Astrocyte (in vitro differentiated cells and primary cell): Measurements from ENCODE around the gene MCOLN1. TPM values are rescaled to one million over a fixed set of nuclear protein-coding genes. Genes with fewer than 3 reads are reported as not detected.

ENCODE experiments used
- DNase-seq: peaks from one replicate; pipeline ENCODE4 v3.0.0-alpha.2; 2010; ENCODE audit warnings: low read depth
- FAIRE-seq: peaks from 2 replicates; lab custom pipeline; 2011; peaks lifted over from hg19 to GRCh38; lab: Jason Lieb, UNC
- H2AFZ ChIP-seq: 2 replicates; pipeline ENCODE4 v1.6.0; 2012; ENCODE audit warnings: low read depth, low read length, inconsistent platforms
- H3K27ac ChIP-seq: 2 replicates; pipeline ENCODE4 v1.5.1; 2011; ENCODE audit warnings: low read depth, low read length, inconsistent platforms
- H3K27me3 ChIP-seq: 2 replicates; pipeline ENCODE4 v1.6.0; 2011; ENCODE audit warnings: low read length, inconsistent platforms; ENCODE audit not compliant: insufficient read depth
- H3K36me3 ChIP-seq: 2 replicates; pipeline ENCODE4 v1.5.1; 2011; ENCODE audit warnings: low read length, inconsistent platforms; ENCODE audit not compliant: insufficient read depth
- H3K4me1 ChIP-seq: 2 replicates; pipeline ENCODE4 v1.5.1; 2011; ENCODE audit warnings: low read length, inconsistent platforms; ENCODE audit not compliant: insufficient read depth
- H3K4me2 ChIP-seq: 2 replicates; pipeline ENCODE4 v1.6.0; 2012; ENCODE audit warnings: low read length, inconsistent platforms
- H3K4me3 ChIP-seq: 2 replicates; pipeline ENCODE4 v1.5.1; 2011; ENCODE audit warnings: low read depth, mild to moderate bottlenecking, low read length, inconsistent platforms; ENCODE audit not compliant: insufficient read depth
- H3K79me2 ChIP-seq: 2 replicates; pipeline ENCODE4 v1.6.0; 2012; ENCODE audit warnings: mild to moderate bottlenecking, low read length, inconsistent platforms; ENCODE audit not compliant: insufficient read depth
- H3K9ac ChIP-seq: 2 replicates; pipeline ENCODE4 v1.6.0; 2012; ENCODE audit warnings: mild to moderate bottlenecking, low read length, inconsistent platforms
- H3K9me3 ChIP-seq: 2 replicates; pipeline ENCODE4 v1.5.1; 2012; ENCODE audit warnings: low read depth, mild to moderate bottlenecking, low read length, inconsistent platforms; ENCODE audit not compliant: insufficient read depth
- H4K20me1 ChIP-seq: 2 replicates; pipeline ENCODE4 v1.6.0; 2012; ENCODE audit warnings: low read length, inconsistent platforms; ENCODE audit not compliant: insufficient read depth
- H3K27ac Mint-ChIP-seq: one replicate; pipeline ENCODE4 v1.8.0; 2021; ENCODE audit warnings: mild to moderate bottlenecking, mixed read lengths; ENCODE audit not compliant: unreplicated experiment
- H3K27me3 Mint-ChIP-seq: one replicate; pipeline ENCODE4 v1.8.0; 2021; ENCODE audit warnings: low read depth, mixed read lengths; ENCODE audit not compliant: unreplicated experiment
- H3K36me3 Mint-ChIP-seq: one replicate; pipeline ENCODE4 v1.8.0; 2021; ENCODE audit warnings: low read depth, mixed read lengths; ENCODE audit not compliant: unreplicated experiment
- H3K4me1 Mint-ChIP-seq: one replicate; pipeline ENCODE4 v1.8.0; 2021; ENCODE audit warnings: low read depth, mixed read lengths; ENCODE audit not compliant: unreplicated experiment
- H3K4me3 Mint-ChIP-seq: one replicate; pipeline ENCODE4 v1.8.0; 2021; ENCODE audit warnings: mild to moderate bottlenecking, moderate library complexity, mixed read lengths; ENCODE audit not compliant: unreplicated experiment
- H3K9me3 Mint-ChIP-seq: one replicate; pipeline ENCODE4 v1.8.0; 2021; ENCODE audit warnings: mild to moderate bottlenecking, mixed read lengths; ENCODE audit not compliant: unreplicated experiment
- EZH2 ChIP-seq: IDR thresholded peaks from 2 replicates; pipeline ENCODE4 v1.6.1; 2012; ENCODE audit warnings: mild to moderate bottlenecking, low read length, inconsistent platforms; ENCODE audit not compliant: insufficient read depth
- total RNA-seq: library from RNA; stranded (reverse); gene quantifications from 2 replicates; pipeline ENCODE4 v1.2.1, GENCODE V29; 2021
- TF ChIP-seq, protein P1 (sequence below): IDR thresholded peaks from 2 replicates; pipeline ENCODE4 v1.5.1; 2011; ENCODE audit warnings: low read depth, mild to moderate bottlenecking, inconsistent platforms, low read length, moderate library complexity; ENCODE audit not compliant: insufficient read depth

The MCOLN1 gene
- total RNA-seq, 1 donor from 2014 or later: 26.2 TPM

GRCh38 chr19:7562646-7563393, 40.4 kb downstream of the MCOLN1 start:
- no peak overlapping the region for H3K4me3 ChIP-seq
- no peaks in the 10 kb centered on the region for H3K9me3 ChIP-seq
- no peak for FAIRE-seq
- no peak overlapping the region for H3K4me2 ChIP-seq
- H3K27me3 ChIP-seq: no peaks in the 10 kb centered on the region
- peaks cover 8% of the 10 kb centered on the region for H3K36me3 ChIP-seq
- no peak for DNase-seq
- H3K36me3 Mint-ChIP-seq: peaks cover 20% of the 10 kb centered on the region
- H3K9ac ChIP-seq: no peak overlapping the region
- no peak overlapping the region for H2AFZ ChIP-seq
- no peak overlapping the region for H3K27ac ChIP-seq
- H3K4me3 Mint-ChIP-seq: no peak overlapping the region
- no peak overlapping the region for H3K27ac Mint-ChIP-seq
- no peaks in the 10 kb centered on the region for H3K4me1 Mint-ChIP-seq
- no peaks in the 10 kb centered on the region for H3K4me1 ChIP-seq
- TF ChIP-seq EZH2: no peak
- TF ChIP-seq, protein P1, sequence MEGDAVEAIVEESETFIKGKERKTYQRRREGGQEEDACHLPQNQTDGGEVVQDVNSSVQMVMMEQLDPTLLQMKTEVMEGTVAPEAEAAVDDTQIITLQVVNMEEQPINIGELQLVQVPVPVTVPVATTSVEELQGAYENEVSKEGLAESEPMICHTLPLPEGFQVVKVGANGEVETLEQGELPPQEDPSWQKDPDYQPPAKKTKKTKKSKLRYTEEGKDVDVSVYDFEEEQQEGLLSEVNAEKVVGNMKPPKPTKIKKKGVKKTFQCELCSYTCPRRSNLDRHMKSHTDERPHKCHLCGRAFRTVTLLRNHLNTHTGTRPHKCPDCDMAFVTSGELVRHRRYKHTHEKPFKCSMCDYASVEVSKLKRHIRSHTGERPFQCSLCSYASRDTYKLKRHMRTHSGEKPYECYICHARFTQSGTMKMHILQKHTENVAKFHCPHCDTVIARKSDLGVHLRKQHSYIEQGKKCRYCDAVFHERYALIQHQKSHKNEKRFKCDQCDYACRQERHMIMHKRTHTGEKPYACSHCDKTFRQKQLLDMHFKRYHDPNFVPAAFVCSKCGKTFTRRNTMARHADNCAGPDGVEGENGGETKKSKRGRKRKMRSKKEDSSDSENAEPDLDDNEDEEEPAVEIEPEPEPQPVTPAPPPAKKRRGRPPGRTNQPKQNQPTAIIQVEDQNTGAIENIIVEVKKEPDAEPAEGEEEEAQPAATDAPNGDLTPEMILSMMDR: no peak
- H3K27me3 Mint-ChIP-seq: no peaks in the 10 kb centered on the region
- no peaks in the 10 kb centered on the region for H3K79me2 ChIP-seq
- no peaks in the 10 kb centered on the region for H3K9me3 Mint-ChIP-seq
- H4K20me1 ChIP-seq: peaks cover 10% of the 10 kb centered on the region

- H3K9ac ChIP-seq: no peak overlapping the region
- no peak for DNase-seq
- Mint-ChIP-seq H3K36me3 (peaks cover 11% of the 10 kb centered on the region), H3K4me3 (no peak overlapping the region), H3K27me3 (peaks cover 3% of the 10 kb centered on the region), H3K27ac (no peak overlapping the region), H3K4me1 (no peaks in the 10 kb centered on the region), H3K9me3 (no peaks in the 10 kb centered on the region)
- H3K79me2 ChIP-seq: no peaks in the 10 kb centered on the region
- H3K4me1 ChIP-seq: no peaks in the 10 kb centered on the region
- peaks cover 5% of the 10 kb centered on the region for H3K36me3 ChIP-seq
- TF ChIP-seq, protein P1: no peak
- TF ChIP-seq EZH2: no peak
- no peak overlapping the region for H3K27ac ChIP-seq
- no peak for FAIRE-seq
- no peak overlapping the region for H2AFZ ChIP-seq
- H3K4me2 ChIP-seq: no peak overlapping the region
- no peak overlapping the region for H3K4me3 ChIP-seq
- H3K27me3 ChIP-seq: no peaks in the 10 kb centered on the region
- peaks cover 10% of the 10 kb centered on the region for H4K20me1 ChIP-seq
- no peaks in the 10 kb centered on the region for H3K9me3 ChIP-seq
Observed at GRCh38 chr19:7564866-7565265, 42.4 kb downstream of the MCOLN1 start.

- Mint-ChIP-seq H3K27me3 (peaks cover 3% of the 10 kb centered on the region), H3K27ac (no peak overlapping the region), H3K9me3 (no peaks in the 10 kb centered on the region), H3K4me3 (no peak overlapping the region), H3K36me3 (peaks cover 9% of the 10 kb centered on the region), H3K4me1 (no peaks in the 10 kb centered on the region)
- Histone ChIP-seq H3K4me3 (no peak overlapping the region), H2AFZ (no peak overlapping the region), H3K4me1 (no peaks in the 10 kb centered on the region), H3K9me3 (no peaks in the 10 kb centered on the region), H3K9ac (no peak overlapping the region), H3K27me3 (no peaks in the 10 kb centered on the region), H3K4me2 (no peak overlapping the region), H4K20me1 (peaks cover 8% of the 10 kb centered on the region), H3K79me2 (no peaks in the 10 kb centered on the region), H3K36me3 (peaks cover under 1% of the 10 kb centered on the region), H3K27ac (no peak overlapping the region)
- TF ChIP-seq EZH2: no peak
- TF ChIP-seq, protein P1: no peak
- FAIRE-seq (no peak), DNase-seq (no peak)
Observed at GRCh38 chr19:7565332-7565731, 42.9 kb downstream of the MCOLN1 start.
